HepG2 (cell line): ENCODE results near the gene E2F8. TPM values are rescaled to one million over a fixed set of nuclear protein-coding genes. Genes with fewer than 3 reads are reported as not detected.

ENCODE experiments used
- ATAC-seq: fragments of 200-7000 bp; cut with Tn5 transposase; 3 replicates; pipeline ENCODE4 v1.9.1; 2020; ENCODE audit warnings: mild to moderate bottlenecking, moderate library complexity
- BruUV-seq: library from RNA; stranded (reverse); fragments of 400-500 nt; replicated peaks from 2 replicates; lab custom pipeline; 2021; lab: Mats Ljungman, UMichigan
- CTCF ChIA-PET: fragments of 300-600 bp; formaldehyde crosslinking; extraction: SDS; loops from one replicate; lab custom pipeline; 2021; ENCODE audit warnings: low total read pairs, inconsistent platforms, low intra/inter-chr PET ratio; lab: Yijun Ruan, JAX
- POLR2A ChIA-PET: fragments of 350-600 bp; sonication (Branson Sonifier 250); formaldehyde crosslinking; loops from one replicate; lab custom pipeline; 2020; ENCODE audit warnings: antibody characterized with exemption, inconsistent platforms; lab: Yijun Ruan, JAX
- DNase-seq: peaks from one replicate; pipeline ENCODE4 v3.0.0-alpha.2; 2015; ENCODE audit warnings: low spot score
- FAIRE-seq: peaks from 3 replicates; lab custom pipeline; 2011; peaks lifted over from hg19 to GRCh38; lab: Jason Lieb, UNC
- H2AFZ ChIP-seq: one replicate; pipeline ENCODE4 v1.6.1; 2011; ENCODE audit warnings: low read length, inconsistent platforms
- H3K27ac ChIP-seq: fragments of 300-600 bp; 3 replicates; pipeline ENCODE4 v1.8.0; 2011; ENCODE audit warnings: mixed run types, mild to moderate bottlenecking, mixed read lengths, low read length, inconsistent platforms; ENCODE audit not compliant: insufficient read depth; ENCODE audit errors: extremely low read length
- H3K27me3 ChIP-seq, 2 experiments: fragments of 200-600 bp in 1 of 2; 2 replicates in 1 of 2; 3 replicates in 1 of 2; pipeline versions ENCODE4 v1.6.0 to v1.8.0; 2011; ENCODE audit warnings: low read length in 2 of 2, mild to moderate bottlenecking in 2 of 2, moderate library complexity in 2 of 2, inconsistent platforms in 1 of 2; ENCODE audit not compliant: insufficient read depth in 2 of 2, control insufficient read depth in 1 of 2
- H3K36me3 ChIP-seq, 2 experiments: fragments of 200-600 bp in 1 of 2; replicated peaks in 1 of 2; 2 replicates in 1 of 2; 3 replicates in 1 of 2; pipeline versions ENCODE4 v1.5.1 to v1.8.0; 2011; ENCODE audit warnings: low read length in 2 of 2, inconsistent platforms in 1 of 2; ENCODE audit not compliant: insufficient read depth in 2 of 2, control insufficient read depth in 1 of 2
- H3K4me1 ChIP-seq: 2 replicates; pipeline ENCODE4 v1.5.1; 2012; ENCODE audit warnings: low read length, inconsistent platforms; ENCODE audit not compliant: insufficient read depth
- H3K4me2 ChIP-seq: 2 replicates; pipeline ENCODE4 v1.6.0; 2011; ENCODE audit warnings: low read depth, low read length, inconsistent platforms
- H3K4me3 ChIP-seq, 3 experiments: fragments of 200-600 bp in 1 of 3; sonication (generic), shearing (Covaris generic) in 1 of 3; replicated peaks in 1 of 3; 2 replicates each; pipeline ENCODE4 v1.5.1; 2011 to 2016; ENCODE audit warnings: low read length in 3 of 3, inconsistent platforms in 2 of 3, low read depth in 2 of 3, mild to moderate bottlenecking in 2 of 3, control low read depth in 1 of 3, mixed read lengths in 1 of 3; ENCODE audit not compliant: insufficient read depth in 1 of 3
- H3K79me2 ChIP-seq: one replicate; pipeline ENCODE4 v1.6.1; 2011; ENCODE audit warnings: low read length, inconsistent platforms; ENCODE audit not compliant: insufficient read depth
- H3K9ac ChIP-seq: 2 replicates; pipeline ENCODE4 v1.6.0; 2011; ENCODE audit warnings: mild to moderate bottlenecking, low read depth, low read length, inconsistent platforms; ENCODE audit not compliant: insufficient read depth
- H3K9me3 ChIP-seq: 2 replicates; pipeline ENCODE4 v1.5.1; 2012; ENCODE audit warnings: mild to moderate bottlenecking, low read length
- H4K20me1 ChIP-seq: 2 replicates; pipeline ENCODE4 v1.6.0; 2011; ENCODE audit warnings: inconsistent platforms, mild to moderate bottlenecking, low read length, moderate library complexity; ENCODE audit not compliant: insufficient read depth
- EEA1 ChIP-seq: sonication (generic); formaldehyde crosslinking; IDR thresholded peaks from 2 replicates; pipeline ENCODE4 v1.5.1; 2020; ENCODE audit warnings: mild to moderate bottlenecking, missing genetic modification reagents, borderline replicate concordance
- FOSL2 ChIP-seq: sonication (generic); formaldehyde crosslinking; IDR thresholded peaks from 2 replicates; pipeline ENCODE4 v1.4.0; 2020; ENCODE audit warnings: missing genetic modification reagents
- MBNL3 ChIP-seq: fragments of 250-450 bp; sonication (Bioruptor Pico); conservative IDR thresholded peaks from 2 replicates; pipeline ENCODE4 v1.8.0; 2022; ENCODE audit warnings: mild to moderate bottlenecking, inconsistent platforms
- PCBP2 ChIP-seq: fragments of 200-400 bp; formaldehyde crosslinking; optimal IDR thresholded peaks from 2 replicates; pipeline ENCODE3; 2018; ENCODE audit warnings: low read length, low read depth; ENCODE audit not compliant: poor library complexity, severe bottlenecking
- WGBS: methylation state at CpG from one replicate; pipeline ENCODE4 v1.1.6; 2017; ENCODE audit warnings: low lambda C conversion rate; 5-methylcytosine and 5-hydroxymethylcytosine counted together
- in situ Hi-C: cut with HindIII; loops from 2 replicates; pipeline ENCODE4 v1.10.0; 2017; ENCODE audit warnings: low pct_unique_long_range_greater_than_20kb; ENCODE audit not compliant: extremely low pct_ligation_motif_present
- intact Hi-C: fragments of 100-400 bp; cut with micrococcal nuclease; formaldehyde crosslinking; loops from one replicate; pipeline ENCODE4 v1.10.0; 2022; ENCODE audit not compliant: unreplicated experiment
- polyA plus RNA-seq, 8 experiments: library from polyadenylated mRNA; depleted of rRNA in 3 of 8; stranded (reverse) in 7 of 8; unstranded in 1 of 8; fragments of >200 nt; fragmentation: Illumina TruSeq in 4 of 8; extraction: Trizol in 4 of 8; gene quantifications; 2 replicates each; pipeline versions ENCODE4 v1.2.1 to v1.2.3, GENCODE V29; 2011 to 2016; ENCODE audit warnings: low read depth in 4 of 8, missing spikeins in 1 of 8, mixed read lengths in 1 of 8; ENCODE audit not compliant: insufficient read depth in 1 of 8
- total RNA-seq, 5 experiments: library from RNA; depleted of rRNA; stranded (reverse); fragments of >200 nt; fragmentation: Illumina TruSeq; extraction: Trizol; gene quantifications; 2 replicates each; pipeline ENCODE4 v1.2.3, GENCODE V29; 2016; ENCODE audit warnings: low read depth in 1 of 5
- TF ChIP-seq, protein P1 (sequence below): sonication (generic); formaldehyde crosslinking; IDR thresholded peaks from 2 replicates; pipeline ENCODE4 v1.5.0; 2020; ENCODE audit warnings: mild to moderate bottlenecking, missing genetic modification reagents

Gene E2F8
- total and polyA plus RNA-seq, 2 of the 13 experiments (the other 11 are each of a cell fraction or from before 2014, with no cell fraction given), result 3.3 to 8.9 TPM

- H3K27ac ChIP-seq, result no peak overlapping the region
- H4K20me1 ChIP-seq, result no peaks in the 10 kb centered on the region
- no peaks in the 10 kb centered on the region for H3K4me1 ChIP-seq
- 0 out of 5 replicates have a peak, but pooled peaks cover 0 to 4% of the 10 kb centered on the region in 2 experiments for H3K27me3 ChIP-seq
- CTCF ChIA-PET, result no interaction called here
- ATAC-seq (no peak), DNase-seq (no peak)
- H3K4me3 ChIP-seq, result no peak overlapping the region
- no TSS peak for BruUV-seq
- no peak overlapping the region for H2AFZ ChIP-seq
- intact Hi-C loops, result no loop called here
- no peaks in the 10 kb centered on the region for H3K9me3 ChIP-seq
- in situ Hi-C loops, result no loop called here
- TF ChIP-seq, protein P1, sequence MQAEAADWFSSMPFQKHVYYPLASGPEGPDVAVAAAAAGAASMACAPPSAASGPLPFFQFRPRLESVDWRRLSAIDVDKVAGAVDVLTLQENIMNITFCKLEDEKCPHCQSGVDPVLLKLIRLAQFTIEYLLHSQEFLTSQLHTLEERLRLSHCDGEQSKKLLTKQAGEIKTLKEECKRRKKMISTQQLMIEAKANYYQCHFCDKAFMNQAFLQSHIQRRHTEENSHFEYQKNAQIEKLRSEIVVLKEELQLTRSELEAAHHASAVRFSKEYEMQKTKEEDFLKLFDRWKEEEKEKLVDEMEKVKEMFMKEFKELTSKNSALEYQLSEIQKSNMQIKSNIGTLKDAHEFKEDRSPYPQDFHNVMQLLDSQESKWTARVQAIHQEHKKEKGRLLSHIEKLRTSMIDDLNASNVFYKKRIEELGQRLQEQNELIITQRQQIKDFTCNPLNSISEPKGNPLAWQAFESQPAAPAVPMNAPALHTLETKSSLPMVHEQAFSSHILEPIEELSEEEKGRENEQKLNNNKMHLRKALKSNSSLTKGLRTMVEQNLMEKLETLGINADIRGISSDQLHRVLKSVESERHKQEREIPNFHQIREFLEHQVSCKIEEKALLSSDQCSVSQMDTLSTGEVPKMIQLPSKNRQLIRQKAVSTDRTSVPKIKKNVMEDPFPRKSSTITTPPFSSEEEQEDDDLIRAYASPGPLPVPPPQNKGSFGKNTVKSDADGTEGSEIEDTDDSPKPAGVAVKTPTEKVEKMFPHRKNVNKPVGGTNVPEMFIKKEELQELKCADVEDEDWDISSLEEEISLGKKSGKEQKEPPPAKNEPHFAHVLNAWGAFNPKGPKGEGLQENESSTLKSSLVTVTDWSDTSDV (CRISPR knock-in tag), result no peak
- no peak for TF ChIP-seq MBNL3 (CRISPR knock-in tag)
- TF ChIP-seq PCBP2, result no peak
- TF ChIP-seq EEA1 (CRISPR knock-in tag), result no peak
- TF ChIP-seq FOSL2, result no peak
- TF ChIP-seq, all 625 proteins: peak for 0
- FAIRE-seq, result no peak
- Histone ChIP-seq H3K79me2 (no peaks in the 10 kb centered on the region), H3K4me2 (no peak overlapping the region), H3K36me3 (no peaks in the 10 kb centered on the region), H3K9ac (no peak overlapping the region)
- POLR2A ChIA-PET, result no interaction called here
- WGBS, result 6% methylated on average over 4 of the region's 4 CpGs
Observed at GRCh38 chr11:19216021-19216420, 24.7 kb downstream of the E2F8 start.
